ENCODE measurements around the gene OSBPL7.

GRCh38 chr17:47819475-47819874 is 2.1 kb downstream of the OSBPL7 start:
- no peak for TF ChIP-seq POLR2A (IDR thresholded peaks at IDR 0.05; ENCODE audit: borderline replicate concordance, extremely low read depth, insufficient read depth, insufficient read length)
- TF ChIP-seq CTCF (IDR thresholded peaks at IDR 0.05 in 2 of 3, conservative IDR thresholded peaks at IDR 0.05 in 1 of 3; ENCODE audit: borderline replicate concordance in 1 of 3, insufficient read depth in 1 of 3, low read depth in 2 of 3, low read length in 2 of 3), result no peak
- no peak for TF ChIP-seq REST (IDR thresholded peaks at IDR 0.05; ENCODE audit: low read depth)
- no peak for TF ChIP-seq SRF (IDR thresholded peaks at IDR 0.05; ENCODE audit: low read depth)
- no peak for TF ChIP-seq MAX (IDR thresholded peaks at IDR 0.05)
- TF ChIP-seq TCF7L2 (IDR thresholded peaks at IDR 0.05; ENCODE audit: borderline replicate concordance, extremely low read depth, insufficient read depth, insufficient read length), result no peak
- no peak for TF ChIP-seq SIN3A (IDR thresholded peaks at IDR 0.05; ENCODE audit: low read depth)
- TF ChIP-seq POLR2AphosphoS5 (IDR thresholded peaks at IDR 0.05; ENCODE audit: low read depth, low read length), result no peak
- no peak for TF ChIP-seq ATF3 (IDR thresholded peaks at IDR 0.05)
- no peak for TF ChIP-seq JUND (IDR thresholded peaks at IDR 0.05)
- TF ChIP-seq CEBPB (IDR thresholded peaks at IDR 0.05; ENCODE audit: low read depth), result no peak

Measured in HCT116 (cell line).